Neuronal stem cell (in vitro differentiated cells): Measurements from ENCODE around the gene PRIMA1.
A peak's percentile ranks its signal among the peaks of the same experiment; 100 is the strongest.

Experiments
- DNase-seq: peaks from one replicate; pipeline ENCODE4 v3.0.0-alpha.2; 2013; ENCODE audit warnings: low spot score
- H2AFZ ChIP-seq: one replicate; pipeline ENCODE4 v1.6.1; 2013; ENCODE audit warnings: mild to moderate bottlenecking, low read length, inconsistent platforms
- H2AK5ac ChIP-seq: 2 replicates; pipeline ENCODE4 v1.6.1; 2013; ENCODE audit warnings: low read depth, mild to moderate bottlenecking, inconsistent platforms, low read length, moderate library complexity, mixed read lengths
- H2BK120ac ChIP-seq: 2 replicates; pipeline ENCODE4 v1.6.1; 2013; ENCODE audit warnings: low read depth, mild to moderate bottlenecking, inconsistent platforms, low read length, moderate library complexity, mixed read lengths
- H2BK12ac ChIP-seq: one replicate; pipeline ENCODE4 v1.6.1; 2013; ENCODE audit warnings: low read length, inconsistent platforms
- H2BK15ac ChIP-seq: 2 replicates; pipeline ENCODE4 v1.6.1; 2013; ENCODE audit warnings: mild to moderate bottlenecking, low read length, inconsistent platforms, mixed read lengths
- H2BK5ac ChIP-seq: one replicate; pipeline ENCODE4 v1.6.1; 2013; ENCODE audit warnings: inconsistent platforms, mild to moderate bottlenecking, low read length, moderate library complexity
- H3K14ac ChIP-seq: one replicate; pipeline ENCODE4 v1.6.1; 2013; ENCODE audit warnings: low read length, inconsistent platforms
- H3K18ac ChIP-seq: 2 replicates; pipeline ENCODE4 v1.6.1; 2013; ENCODE audit warnings: low read length, inconsistent platforms
- H3K23ac ChIP-seq: 2 replicates; pipeline ENCODE4 v1.6.1; 2013; ENCODE audit warnings: low read depth, mild to moderate bottlenecking, mixed read lengths, low read length, inconsistent platforms; ENCODE audit not compliant: poor library complexity
- H3K27ac ChIP-seq: replicated peaks from 3 replicates; pipeline ENCODE4 v1.5.1; 2013; ENCODE audit warnings: low read length, inconsistent platforms
- H3K27me3 ChIP-seq, 3 experiments: 2 replicates each; pipeline ENCODE4 v1.6.1; 2013; ENCODE audit warnings: low read length in 3 of 3, mild to moderate bottlenecking in 2 of 3, inconsistent platforms in 1 of 3, low read depth in 1 of 3, mixed read lengths in 1 of 3, moderate library complexity in 1 of 3; ENCODE audit not compliant: control insufficient read depth in 3 of 3, insufficient read depth in 3 of 3
- H3K36me3 ChIP-seq, 2 donors: replicated peaks in 1 of 2; 2 replicates each; pipeline ENCODE4 v1.6.1; 2013; ENCODE audit warnings: low read length in 2 of 2; ENCODE audit not compliant: control insufficient read depth in 2 of 2, insufficient read depth in 2 of 2
- H3K4ac ChIP-seq: 2 replicates; pipeline ENCODE4 v1.6.1; 2013; ENCODE audit warnings: inconsistent platforms, mild to moderate bottlenecking, low read length, moderate library complexity
- H3K4me1 ChIP-seq, 2 donors: 1 replicate in 1 of 2; 2 replicates in 1 of 2; pipeline ENCODE4 v1.6.1; 2013; ENCODE audit warnings: low read length in 2 of 2, low read depth in 1 of 2; ENCODE audit not compliant: control insufficient read depth in 2 of 2, insufficient read depth in 1 of 2
- H3K4me2 ChIP-seq: one replicate; pipeline ENCODE4 v1.6.1; 2013; ENCODE audit warnings: mild to moderate bottlenecking, low read length, inconsistent platforms; ENCODE audit not compliant: insufficient read depth, poor library complexity, severe bottlenecking
- H3K4me3 ChIP-seq, 2 donors: 2 replicates each; pipeline ENCODE4 v1.5.1; 2013; ENCODE audit warnings: low read length in 2 of 2, mild to moderate bottlenecking in 2 of 2, inconsistent platforms in 1 of 2, moderate library complexity in 1 of 2
- H3K79me1 ChIP-seq: one replicate; pipeline ENCODE4 v1.6.1; 2013; ENCODE audit warnings: low read depth, mild to moderate bottlenecking, inconsistent platforms, low read length, moderate library complexity
- H3K9ac ChIP-seq: one replicate; pipeline ENCODE4 v1.6.1; 2013; ENCODE audit warnings: mild to moderate bottlenecking, low read depth, low read length, inconsistent platforms; ENCODE audit not compliant: poor library complexity
- H3K9me3 ChIP-seq, 2 donors: replicated peaks in 1 of 2; 2 replicates each; pipeline versions ENCODE3 to v1.6.1; 2013; ENCODE audit warnings: low read length in 2 of 2, mild to moderate bottlenecking in 2 of 2, inconsistent platforms in 1 of 2, low read depth in 1 of 2, mixed read lengths in 1 of 2, moderate library complexity in 1 of 2; ENCODE audit not compliant: control insufficient read depth in 2 of 2, insufficient read depth in 1 of 2
- H4K8ac ChIP-seq: one replicate; pipeline ENCODE4 v1.6.1; 2013; ENCODE audit warnings: low read depth, mild to moderate bottlenecking, inconsistent platforms, low read length, moderate library complexity
- H4K91ac ChIP-seq: one replicate; pipeline ENCODE4 v1.6.1; 2013; ENCODE audit warnings: low read length, low read depth, mild to moderate bottlenecking, inconsistent platforms; ENCODE audit not compliant: poor library complexity
- WGBS, 2 donors: extraction: QIAGEN DNeasy Blood & Tissue Kit; methylation state at CpG; one replicate each; pipeline ENCODE4 v1.1.7; 2013; ENCODE audit warnings: missing lambda C conversion rate in 2 of 2, mixed read lengths in 1 of 2; ENCODE audit not compliant: insufficient read length in 2 of 2, insufficient replicate concordance in 1 of 2; ENCODE audit errors: extremely low coverage in 2 of 2; 5-methylcytosine and 5-hydroxymethylcytosine counted together

The PRIMA1 gene

DNA sequence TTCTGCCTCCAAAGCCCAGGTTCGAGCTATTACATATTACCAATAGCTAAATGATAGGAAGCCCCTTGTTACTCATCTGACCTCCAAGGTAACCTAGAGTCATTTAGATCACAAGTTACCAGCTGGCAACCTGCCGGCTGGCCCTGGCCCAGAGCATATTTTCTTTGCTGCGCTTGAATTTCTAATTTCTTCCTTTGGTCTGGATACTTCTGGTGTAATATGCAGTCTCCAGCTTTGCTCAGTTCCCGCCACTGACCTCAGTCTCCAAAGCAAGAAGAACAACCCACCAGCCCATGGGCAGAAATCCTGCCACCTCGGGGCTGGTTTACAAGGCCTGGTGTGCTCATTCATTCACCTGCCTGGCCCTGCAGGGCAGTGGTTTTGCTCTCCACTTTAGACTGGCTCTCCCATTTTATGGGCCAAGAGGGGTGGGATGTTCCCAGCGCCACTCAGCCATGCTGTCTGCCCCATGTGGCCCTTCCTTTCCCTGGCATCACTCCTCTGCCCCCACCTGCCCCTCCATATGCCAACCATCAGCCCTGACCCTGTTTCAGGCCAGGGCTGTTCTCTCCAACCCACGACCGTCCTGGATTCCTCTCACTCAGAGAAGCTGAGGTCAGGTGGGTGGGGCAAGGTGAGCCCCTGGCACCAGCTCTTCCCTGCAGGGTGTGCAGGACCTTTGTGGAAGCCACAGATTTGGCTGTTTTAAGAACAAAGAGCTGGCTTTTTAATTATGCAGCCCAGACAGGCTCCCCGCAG is 76.0 kb downstream of the PRIMA1 start:
- Histone ChIP-seq H3K4me1 (peaks cover 0 to 16% of the 10 kb centered on the region in 2 donors), H3K4ac (no peak overlapping the region), H3K79me1 (no peaks in the 10 kb centered on the region), H3K9ac (no peak overlapping the region), H2AK5ac (peak overlapping the region; percentile 78), H3K14ac (no peak overlapping the region), H4K91ac (no peak overlapping the region), H2BK5ac (no peak overlapping the region), H3K27ac (no peak overlapping the region), H3K36me3 (no peaks in the 10 kb centered on the region), H3K4me2 (no peak overlapping the region), H3K23ac (no peak overlapping the region), H4K8ac (no peak overlapping the region), H2BK120ac (no peak overlapping the region), H2BK15ac (no peak overlapping the region), H2BK12ac (no peak overlapping the region), H3K9me3 (no peaks in the 10 kb centered on the region), H3K27me3 (peaks cover 0 to 6% (median 0%) of the 10 kb centered on the region in 3 experiments), H2AFZ (no peak overlapping the region), H3K4me3 (no peak overlapping the region), H3K18ac (peak overlapping the region; percentile 38)
- DNase-seq, result no peak
- no CpG with 5 or more reads among the region's 9 CpGs for WGBS, 2 donors

DNA sequence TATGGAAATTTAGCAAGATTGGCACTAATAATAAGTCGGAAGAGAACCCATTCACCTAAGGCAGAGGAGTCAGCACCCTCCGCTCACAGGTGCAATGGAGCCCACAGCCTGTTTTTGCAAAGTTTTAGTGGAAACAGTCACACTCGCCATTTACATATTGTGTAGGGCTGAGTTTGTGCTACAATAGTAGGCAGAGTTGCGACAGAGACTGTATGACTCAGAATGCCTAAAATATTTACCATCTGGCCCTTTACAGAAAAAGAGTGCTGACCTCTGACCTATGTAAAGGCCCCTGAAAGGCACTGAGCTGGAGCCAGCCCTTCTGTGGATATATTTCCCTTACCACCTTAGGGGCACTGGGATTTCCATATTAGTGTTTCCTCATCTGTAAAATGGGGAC is 79.0 kb downstream of the PRIMA1 start:
- no peak overlapping the region for H3K4me3 ChIP-seq
- H3K4me2 ChIP-seq, result no peak overlapping the region
- H4K8ac ChIP-seq, result no peak overlapping the region
- no peak overlapping the region for H2BK15ac ChIP-seq
- no peak for DNase-seq
- H2AK5ac ChIP-seq, result no peak overlapping the region
- H3K4me1 ChIP-seq, result peaks cover 0 to 17% of the 10 kb centered on the region in 2 donors
- H3K9ac ChIP-seq, result no peak overlapping the region
- H4K91ac ChIP-seq, result no peak overlapping the region
- H3K36me3 ChIP-seq, result no peaks in the 10 kb centered on the region
- no peak overlapping the region for H3K4ac ChIP-seq
- no peak overlapping the region for H3K23ac ChIP-seq
- H3K18ac ChIP-seq, result no peak overlapping the region
- no peaks in the 10 kb centered on the region for H3K9me3 ChIP-seq
- WGBS, 2 donors, result no CpG with 5 or more reads among the region's 4 CpGs
- peaks cover 0 to 10% (median 0%) of the 10 kb centered on the region in 3 experiments for H3K27me3 ChIP-seq
- H2BK5ac ChIP-seq, result no peak overlapping the region
- no peak overlapping the region for H2BK120ac ChIP-seq
- no peak overlapping the region for H2BK12ac ChIP-seq
- no peaks in the 10 kb centered on the region for H3K79me1 ChIP-seq
- H2AFZ ChIP-seq, result no peak overlapping the region
- H3K14ac ChIP-seq, result no peak overlapping the region
- H3K27ac ChIP-seq, result no peak overlapping the region

DNA sequence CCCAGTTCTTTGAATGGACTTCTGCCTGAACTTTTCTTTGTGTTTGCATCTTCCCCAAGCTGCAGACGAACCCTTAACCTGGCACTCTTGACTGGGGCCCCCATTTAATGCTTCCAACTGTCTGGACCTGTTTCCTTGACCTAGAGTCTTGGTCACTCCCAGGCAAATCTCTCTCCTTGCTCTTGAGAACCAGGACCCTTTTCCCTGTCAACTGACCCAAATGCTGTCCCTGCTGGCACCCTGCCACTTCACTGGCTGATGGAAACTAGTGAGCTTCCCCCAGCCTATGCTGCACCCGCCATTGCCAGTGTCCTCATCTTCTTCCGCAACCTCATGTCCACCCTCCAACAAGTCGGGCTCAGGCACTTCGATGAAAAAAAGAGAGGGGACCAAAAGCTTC is 79.5 kb downstream of the PRIMA1 start:
- Histone ChIP-seq H2BK15ac (no peak overlapping the region), H3K23ac (no peak overlapping the region), H2AK5ac (no peak overlapping the region), H3K4me2 (no peak overlapping the region), H4K91ac (no peak overlapping the region), H3K79me1 (no peaks in the 10 kb centered on the region), H2BK5ac (no peak overlapping the region), H3K4me3 (no peak overlapping the region), H2AFZ (no peak overlapping the region), H2BK120ac (no peak overlapping the region), H2BK12ac (no peak overlapping the region), H3K4me1 (peaks cover 0 to 18% of the 10 kb centered on the region in 2 donors), H3K14ac (no peak overlapping the region), H3K9me3 (no peaks in the 10 kb centered on the region), H4K8ac (no peak overlapping the region), H3K9ac (no peak overlapping the region), H3K27me3 (peaks cover 0 to 10% (median 0%) of the 10 kb centered on the region in 3 experiments), H3K18ac (no peak overlapping the region), H3K36me3 (no peaks in the 10 kb centered on the region), H3K4ac (no peak overlapping the region), H3K27ac (no peak overlapping the region)
- no peak for DNase-seq
- WGBS, 2 donors, result no CpG with 5 or more reads among the region's 5 CpGs

DNA sequence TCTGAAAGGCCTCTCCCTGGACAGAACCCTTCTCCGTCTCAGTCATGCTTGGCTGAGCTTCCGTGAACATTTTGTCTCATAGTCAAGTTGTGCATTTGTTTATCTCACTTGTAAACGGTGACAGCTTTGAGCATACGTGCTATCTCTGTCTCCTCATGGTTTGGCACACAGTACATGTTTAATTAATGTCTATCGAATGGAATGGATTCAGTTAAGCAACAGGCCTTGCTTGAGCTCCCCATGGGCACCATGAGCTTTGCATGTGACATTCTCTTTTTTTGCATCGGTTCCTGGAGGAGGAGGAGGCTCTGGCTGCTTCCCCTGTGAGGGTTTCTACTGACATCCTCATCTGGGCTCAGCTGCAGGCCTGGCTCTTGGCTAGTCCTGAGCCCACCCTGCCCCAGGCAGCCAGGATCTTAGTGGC is 80.0 kb downstream of the PRIMA1 start:
- H3K4me3 ChIP-seq, result no peak overlapping the region
- no CpG with 5 or more reads among the region's 6 CpGs for WGBS, 2 donors
- no peak overlapping the region for H2BK5ac ChIP-seq
- H2BK12ac ChIP-seq, result no peak overlapping the region
- no peaks in the 10 kb centered on the region for H3K9me3 ChIP-seq
- peaks cover 0 to 10% (median 0%) of the 10 kb centered on the region in 3 experiments for H3K27me3 ChIP-seq
- H2AK5ac ChIP-seq, result no peak overlapping the region
- no peak overlapping the region for H2BK120ac ChIP-seq
- H3K4ac ChIP-seq, result no peak overlapping the region
- no peak overlapping the region for H4K91ac ChIP-seq
- no peak overlapping the region for H3K4me2 ChIP-seq
- H4K8ac ChIP-seq, result no peak overlapping the region
- no peak overlapping the region for H3K18ac ChIP-seq
- no peak overlapping the region for H3K14ac ChIP-seq
- H3K27ac ChIP-seq, result no peak overlapping the region
- DNase-seq, result no peak
- no peaks in the 10 kb centered on the region for H3K36me3 ChIP-seq
- peaks cover 0 to 17% of the 10 kb centered on the region in 2 donors for H3K4me1 ChIP-seq
- H3K9ac ChIP-seq, result no peak overlapping the region
- H2AFZ ChIP-seq, result no peak overlapping the region
- no peaks in the 10 kb centered on the region for H3K79me1 ChIP-seq
- H3K23ac ChIP-seq, result no peak overlapping the region
- H2BK15ac ChIP-seq, result no peak overlapping the region
